ENCODE data around the gene KIF17. TPM values are rescaled to one million over a fixed set of nuclear protein-coding genes. Genes with fewer than 3 reads are reported as not detected.

Gene KIF17
- total RNA-seq, 4 donors from 2014 or later: 0.76 to 5.6 (median 2.1) TPM

DNA sequence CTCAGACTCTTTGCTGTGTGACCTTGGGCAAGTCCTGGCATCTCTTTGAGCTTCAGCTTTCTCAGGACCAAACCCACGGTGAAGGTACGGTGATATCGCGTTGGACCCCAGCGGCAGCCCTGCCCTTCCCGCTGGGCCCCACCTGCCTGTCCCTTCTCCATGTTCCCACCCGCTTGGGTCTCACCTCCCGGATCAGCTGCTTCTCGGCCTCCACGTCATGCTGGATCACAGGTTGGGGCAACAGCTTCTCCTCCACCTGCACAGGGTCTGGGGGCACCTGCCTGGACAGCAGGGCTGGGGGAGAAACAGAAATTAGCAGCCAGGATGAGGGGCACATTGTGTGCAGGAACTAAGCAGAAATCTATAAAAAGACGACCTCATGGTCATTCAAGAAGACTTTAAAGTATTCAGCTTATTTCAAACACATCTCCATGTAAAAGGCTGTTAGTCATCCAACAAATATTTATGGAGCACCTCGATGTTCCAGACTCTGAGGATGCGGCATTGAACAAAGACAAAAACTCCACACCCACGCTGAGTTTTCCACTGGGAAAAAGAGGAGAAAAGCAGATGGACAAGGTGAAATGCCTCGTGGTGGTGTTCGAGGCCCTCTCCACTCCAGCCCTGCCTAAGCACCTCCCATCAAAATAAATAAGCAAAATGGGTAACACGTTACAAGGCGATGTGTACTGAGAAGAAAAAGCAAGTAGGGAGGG, 19.5 kb downstream of the KIF17 start:
- no peak overlapping the region for H3K4me3 ChIP-seq
- no peaks in the 10 kb centered on the region for H3K27me3 ChIP-seq
- H3K27ac ChIP-seq: no peak overlapping the region
- WGBS: 84% methylated on average over 18 of the region's 18 CpGs
- DNase-seq (ENCODE audit: low spot score in 2 of 2): no peak
- H3K4me1 ChIP-seq: peaks cover 18% of the 10 kb centered on the region
- TF ChIP-seq EP300 (IDR thresholded peaks at IDR 0.05) (no peak), POLR2A (IDR thresholded peaks at IDR 0.05) (no peak), POLR2AphosphoS5 (IDR thresholded peaks at IDR 0.05) (no peak)
- TF ChIP-seq, protein P1, sequence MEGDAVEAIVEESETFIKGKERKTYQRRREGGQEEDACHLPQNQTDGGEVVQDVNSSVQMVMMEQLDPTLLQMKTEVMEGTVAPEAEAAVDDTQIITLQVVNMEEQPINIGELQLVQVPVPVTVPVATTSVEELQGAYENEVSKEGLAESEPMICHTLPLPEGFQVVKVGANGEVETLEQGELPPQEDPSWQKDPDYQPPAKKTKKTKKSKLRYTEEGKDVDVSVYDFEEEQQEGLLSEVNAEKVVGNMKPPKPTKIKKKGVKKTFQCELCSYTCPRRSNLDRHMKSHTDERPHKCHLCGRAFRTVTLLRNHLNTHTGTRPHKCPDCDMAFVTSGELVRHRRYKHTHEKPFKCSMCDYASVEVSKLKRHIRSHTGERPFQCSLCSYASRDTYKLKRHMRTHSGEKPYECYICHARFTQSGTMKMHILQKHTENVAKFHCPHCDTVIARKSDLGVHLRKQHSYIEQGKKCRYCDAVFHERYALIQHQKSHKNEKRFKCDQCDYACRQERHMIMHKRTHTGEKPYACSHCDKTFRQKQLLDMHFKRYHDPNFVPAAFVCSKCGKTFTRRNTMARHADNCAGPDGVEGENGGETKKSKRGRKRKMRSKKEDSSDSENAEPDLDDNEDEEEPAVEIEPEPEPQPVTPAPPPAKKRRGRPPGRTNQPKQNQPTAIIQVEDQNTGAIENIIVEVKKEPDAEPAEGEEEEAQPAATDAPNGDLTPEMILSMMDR (IDR thresholded peaks at IDR 0.05): no peak
- H3K36me3 ChIP-seq: no peaks in the 10 kb centered on the region
- H3K9me3 ChIP-seq: no peaks in the 10 kb centered on the region

DNA sequence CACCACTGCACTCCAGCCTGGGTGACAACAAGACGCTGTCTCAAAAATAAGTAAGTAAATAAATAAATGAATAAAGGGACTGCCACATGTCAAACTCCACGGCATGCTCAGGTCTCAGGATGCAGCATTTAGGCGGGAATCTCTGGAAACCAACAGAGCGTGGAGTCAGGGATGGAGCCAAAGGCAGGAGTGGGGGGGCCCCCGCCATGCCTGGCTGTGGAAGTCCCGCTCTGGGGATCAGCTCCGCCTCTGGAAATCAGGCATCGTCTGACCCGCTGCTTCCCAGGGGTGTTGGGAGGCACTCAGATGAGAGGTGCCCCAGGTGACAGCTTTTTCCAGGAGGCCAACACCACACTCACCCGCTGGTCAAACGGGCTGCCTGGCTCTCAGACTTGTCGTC, 20.2 kb downstream of the KIF17 start:
- no peaks in the 10 kb centered on the region for H3K36me3 ChIP-seq
- H3K27ac ChIP-seq: no peak overlapping the region
- H3K4me3 ChIP-seq: no peak overlapping the region
- no peak for TF ChIP-seq POLR2AphosphoS5 (IDR thresholded peaks at IDR 0.05)
- TF ChIP-seq, protein P1 (IDR thresholded peaks at IDR 0.05): no peak
- no peaks in the 10 kb centered on the region for H3K27me3 ChIP-seq
- H3K4me1 ChIP-seq: peaks cover 18% of the 10 kb centered on the region
- no peak for DNase-seq (ENCODE audit: low spot score in 2 of 2)
- WGBS: 88% methylated on average over 11 of the region's 12 CpGs
- no peaks in the 10 kb centered on the region for H3K9me3 ChIP-seq

DNA sequence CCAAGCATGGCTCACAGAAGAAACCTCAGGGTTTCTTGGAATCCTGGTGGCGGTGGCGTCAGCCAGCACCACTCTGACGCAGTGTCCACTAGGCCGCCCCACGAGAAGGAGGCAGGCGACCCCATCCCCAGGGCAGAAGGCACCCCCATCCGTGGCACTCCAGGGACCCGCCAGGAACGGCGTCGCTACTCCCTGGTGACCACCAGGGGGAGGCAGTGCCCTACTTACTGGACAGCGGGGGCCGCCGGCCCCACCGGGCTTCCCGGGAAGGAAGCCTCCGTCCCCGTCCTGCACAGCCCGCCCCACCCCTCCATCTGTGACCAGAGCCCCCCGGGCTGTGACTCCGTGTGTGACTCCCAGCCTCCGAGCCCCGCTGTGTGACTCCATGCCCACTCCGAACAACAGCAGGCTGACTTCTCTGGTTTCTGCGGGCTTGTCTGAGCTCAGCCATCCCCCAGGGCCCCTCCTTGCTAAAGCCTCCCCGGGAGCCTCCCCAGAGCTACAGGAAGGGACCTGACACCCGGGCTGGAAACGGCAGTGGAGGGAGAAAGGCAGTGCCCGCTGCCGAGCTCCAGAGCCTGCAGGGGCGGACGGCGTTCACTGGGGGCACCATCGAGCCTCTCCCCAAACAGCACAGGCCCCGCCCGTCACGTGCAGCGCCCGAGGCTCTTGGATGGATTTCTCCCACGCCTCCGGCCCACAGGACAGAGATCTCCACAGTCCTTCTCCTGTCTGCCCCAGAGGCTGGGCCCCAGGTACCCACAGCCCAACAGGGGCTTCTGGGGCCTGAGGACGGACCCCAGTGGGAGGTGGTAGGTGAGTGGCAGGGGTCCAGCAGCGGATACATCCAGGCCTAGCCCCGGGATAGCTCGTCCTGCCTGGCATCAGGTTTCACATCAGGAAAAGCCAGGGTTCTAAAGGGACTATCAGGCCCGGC, 21.1 kb downstream of the KIF17 start:
- Histone ChIP-seq H3K27ac (peak overlapping the region; percentile 52), H3K4me1 (peaks cover 18% of the 10 kb centered on the region), H3K4me3 (peak overlapping the region; percentile 54), H3K27me3 (no peaks in the 10 kb centered on the region), H3K9me3 (no peaks in the 10 kb centered on the region), H3K36me3 (no peaks in the 10 kb centered on the region)
- TF ChIP-seq POLR2A (IDR thresholded peaks at IDR 0.05) (no peak), POLR2AphosphoS5 (IDR thresholded peaks at IDR 0.05) (no peak), EP300 (IDR thresholded peaks at IDR 0.05) (no peak)
- TF ChIP-seq, protein P1 (IDR thresholded peaks at IDR 0.05): peak; percentile 69 to 86
- DNase-seq (ENCODE audit: low spot score in 2 of 2): peak; percentile 92
- WGBS: 4% methylated on average over 19 of the region's 46 CpGs

DNA sequence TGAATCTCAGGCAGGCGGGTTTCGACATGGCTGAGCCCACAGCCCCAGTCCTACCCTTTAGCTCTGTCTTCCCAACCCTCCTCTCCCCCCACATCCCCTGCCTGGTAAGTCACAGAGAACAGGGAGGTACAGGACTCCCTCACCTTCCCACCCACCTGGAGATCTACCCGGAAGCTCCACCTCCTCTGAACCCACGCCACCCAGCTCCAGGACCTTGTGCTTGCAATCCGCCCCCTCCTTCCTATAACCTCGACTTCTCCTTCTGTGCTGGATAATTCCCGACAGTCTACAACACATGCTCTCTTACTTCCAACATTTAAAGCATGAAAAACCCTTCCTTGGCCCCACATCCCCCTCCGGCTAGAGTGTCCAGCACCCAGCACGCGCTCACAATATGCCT, 22.3 kb downstream of the KIF17 start:
- no peak overlapping the region for H3K27ac ChIP-seq
- peaks cover 18% of the 10 kb centered on the region for H3K4me1 ChIP-seq
- no peaks in the 10 kb centered on the region for H3K9me3 ChIP-seq
- no peak overlapping the region for H3K4me3 ChIP-seq
- no peaks in the 10 kb centered on the region for H3K36me3 ChIP-seq
- no peak for DNase-seq (ENCODE audit: low spot score in 2 of 2)
- no peaks in the 10 kb centered on the region for H3K27me3 ChIP-seq
- TF ChIP-seq, protein P1 (IDR thresholded peaks at IDR 0.05): no peak
- TF ChIP-seq POLR2AphosphoS5 (IDR thresholded peaks at IDR 0.05) (no peak), POLR2A (IDR thresholded peaks at IDR 0.05) (no peak), EP300 (IDR thresholded peaks at IDR 0.05) (no peak)
- 78% methylated on average over 10 of the region's 10 CpGs for WGBS

DNA sequence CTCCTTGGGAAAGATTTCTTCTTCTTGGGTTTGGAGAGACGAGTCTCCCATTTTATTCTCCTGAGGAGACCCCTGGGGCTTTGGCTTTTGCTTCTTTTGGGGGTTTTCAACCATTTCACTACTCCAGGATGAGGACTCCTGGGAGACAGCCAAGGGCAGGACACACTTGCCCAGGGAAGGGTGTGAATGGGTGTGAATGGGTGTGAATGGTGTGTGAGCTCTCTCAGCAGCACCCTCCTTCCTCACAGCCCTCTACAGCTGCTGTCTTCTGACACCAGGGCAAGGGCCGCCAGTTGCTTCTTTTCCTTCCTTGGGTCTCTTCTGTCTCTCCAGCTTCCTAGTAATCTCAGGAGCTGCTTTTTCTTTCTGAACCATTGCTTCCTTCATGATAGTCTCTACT, 24.2 kb downstream of the KIF17 start:
- Histone ChIP-seq H3K27me3 (no peaks in the 10 kb centered on the region), H3K27ac (no peak overlapping the region), H3K36me3 (no peaks in the 10 kb centered on the region), H3K4me3 (no peak overlapping the region), H3K9me3 (no peaks in the 10 kb centered on the region), H3K4me1 (peaks cover 18% of the 10 kb centered on the region)
- TF ChIP-seq POLR2A (IDR thresholded peaks at IDR 0.05) (no peak), EP300 (IDR thresholded peaks at IDR 0.05) (no peak), POLR2AphosphoS5 (IDR thresholded peaks at IDR 0.05) (no peak)
- TF ChIP-seq, protein P1 (IDR thresholded peaks at IDR 0.05): no peak
- DNase-seq (ENCODE audit: low spot score in 2 of 2): no peak
- WGBS: 92% methylated on average over 2 of the region's 2 CpGs

Data from suprapubic skin (tissue), 4 donors.